Mesendoderm (in vitro differentiated cells): ENCODE measurements around the gene DAPK1.
A peak's percentile ranks its signal among the peaks of the same experiment; 100 is the strongest.

ENCODE experiments used
- DNase-seq: peaks from one replicate; pipeline ENCODE4 v3.0.0; 2013
- H2AK5ac ChIP-seq: 2 replicates; pipeline ENCODE4 v1.6.1; 2013; ENCODE audit warnings: low read length, inconsistent platforms
- H2BK120ac ChIP-seq: 2 replicates; pipeline ENCODE4 v1.6.1; 2013; ENCODE audit warnings: low read depth, mild to moderate bottlenecking, low read length, moderate library complexity, mixed read lengths
- H2BK15ac ChIP-seq: replicated peaks from 2 replicates; pipeline ENCODE4 v1.6.1; 2013; ENCODE audit warnings: low read depth, mild to moderate bottlenecking, moderate library complexity
- H2BK5ac ChIP-seq: 2 replicates; pipeline ENCODE4 v1.6.1; 2013; ENCODE audit warnings: low read length, inconsistent platforms
- H3K18ac ChIP-seq: 2 replicates; pipeline ENCODE4 v1.6.1; 2013; ENCODE audit warnings: mild to moderate bottlenecking, low read length, mixed read lengths
- H3K23ac ChIP-seq: one replicate; pipeline ENCODE4 v1.6.1; 2013; ENCODE audit warnings: low read length
- H3K27ac ChIP-seq: 2 replicates; pipeline ENCODE4 v1.5.1; 2013; ENCODE audit warnings: low read depth, mild to moderate bottlenecking, inconsistent platforms, low read length, moderate library complexity
- H3K27me3 ChIP-seq: 2 replicates; pipeline ENCODE4 v1.6.1; 2013; ENCODE audit warnings: low read length, control low read depth, mild to moderate bottlenecking, inconsistent platforms; ENCODE audit not compliant: insufficient read depth, poor library complexity
- H3K36me3 ChIP-seq: 2 replicates; pipeline ENCODE4 v1.6.1; 2013; ENCODE audit warnings: low read length, inconsistent platforms; ENCODE audit not compliant: control insufficient read depth, insufficient read depth
- H3K4ac ChIP-seq: one replicate; pipeline ENCODE4 v1.6.1; 2013; ENCODE audit warnings: low read depth, mild to moderate bottlenecking, low read length, moderate library complexity
- H3K4me1 ChIP-seq: 2 replicates; pipeline ENCODE4 v1.6.1; 2013; ENCODE audit warnings: low read depth, low read length, inconsistent platforms; ENCODE audit not compliant: control insufficient read depth
- H3K4me2 ChIP-seq: 2 replicates; pipeline ENCODE4 v1.6.1; 2013; ENCODE audit warnings: low read length
- H3K4me3 ChIP-seq: 2 replicates; pipeline ENCODE4 v1.5.1; 2013; ENCODE audit warnings: mild to moderate bottlenecking, low read length
- H3K56ac ChIP-seq: one replicate; pipeline ENCODE4 v1.6.1; 2013; ENCODE audit warnings: low read length
- H3K79me1 ChIP-seq: 2 replicates; pipeline ENCODE4 v1.6.1; 2013; ENCODE audit warnings: low read length, inconsistent platforms
- H3K79me2 ChIP-seq: 2 replicates; pipeline ENCODE4 v1.6.1; 2013; ENCODE audit warnings: mild to moderate bottlenecking, low read length; ENCODE audit not compliant: control insufficient read depth, insufficient read depth
- H3K9ac ChIP-seq: 2 replicates; pipeline ENCODE4 v1.6.1; 2013; ENCODE audit warnings: low read length, inconsistent platforms
- H4K5ac ChIP-seq: one replicate; pipeline ENCODE4 v1.6.1; 2013; ENCODE audit warnings: low read length
- H4K8ac ChIP-seq: one replicate; pipeline ENCODE4 v1.6.1; 2013; ENCODE audit warnings: low read depth, mild to moderate bottlenecking, control low read depth, low read length, moderate library complexity
- WGBS: extraction: QIAGEN DNeasy Blood & Tissue Kit; methylation state at CpG from one replicate; pipeline ENCODE4 v1.1.7; 2013; ENCODE audit warnings: low lambda C conversion rate, missing lambda C conversion rate; ENCODE audit not compliant: insufficient coverage; ENCODE audit errors: extremely low coverage; 5-methylcytosine and 5-hydroxymethylcytosine counted together

The DAPK1 gene

DNA sequence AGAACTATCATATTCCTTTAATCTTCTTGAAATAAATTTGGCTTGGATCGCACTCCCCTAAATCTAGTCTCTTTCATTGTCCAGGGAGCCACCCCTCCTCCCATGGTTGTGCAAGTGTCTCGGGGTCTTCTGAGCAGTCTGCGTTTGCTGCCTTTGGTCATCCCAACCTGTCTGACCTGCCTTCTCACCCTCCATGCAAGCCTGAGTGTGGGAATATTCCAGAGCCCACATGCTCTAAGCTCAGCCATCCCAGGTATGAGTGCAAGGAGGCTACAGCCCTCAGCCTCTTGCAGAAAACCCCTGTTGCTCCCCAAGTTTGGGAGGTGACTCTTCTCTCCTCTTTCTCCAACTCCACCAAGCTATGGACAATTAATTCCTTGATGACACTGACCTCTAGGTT, 220.6 kb downstream of the DAPK1 start:
- H3K9ac ChIP-seq: no peak overlapping the region
- H4K5ac ChIP-seq: no peak overlapping the region
- DNase-seq: no peak
- no peak overlapping the region for H2BK5ac ChIP-seq
- H4K8ac ChIP-seq: no peak overlapping the region
- H3K18ac ChIP-seq: no peak overlapping the region
- H2BK120ac ChIP-seq: no peak overlapping the region
- no peak overlapping the region for H3K56ac ChIP-seq
- H2BK15ac ChIP-seq: no peak overlapping the region
- H3K4ac ChIP-seq: no peak overlapping the region
- no peak overlapping the region for H2AK5ac ChIP-seq
- H3K36me3 ChIP-seq: no peaks in the 10 kb centered on the region
- no peak overlapping the region for H3K27ac ChIP-seq
- no peaks in the 10 kb centered on the region for H3K79me2 ChIP-seq
- H3K23ac ChIP-seq: no peak overlapping the region
- no peaks in the 10 kb centered on the region for H3K4me1 ChIP-seq
- no CpG with 5 or more reads among the region's 3 CpGs for WGBS
- no peak overlapping the region for H3K4me3 ChIP-seq
- H3K27me3 ChIP-seq: no peaks in the 10 kb centered on the region
- H3K4me2 ChIP-seq: no peak overlapping the region
- H3K79me1 ChIP-seq: no peaks in the 10 kb centered on the region

DNA sequence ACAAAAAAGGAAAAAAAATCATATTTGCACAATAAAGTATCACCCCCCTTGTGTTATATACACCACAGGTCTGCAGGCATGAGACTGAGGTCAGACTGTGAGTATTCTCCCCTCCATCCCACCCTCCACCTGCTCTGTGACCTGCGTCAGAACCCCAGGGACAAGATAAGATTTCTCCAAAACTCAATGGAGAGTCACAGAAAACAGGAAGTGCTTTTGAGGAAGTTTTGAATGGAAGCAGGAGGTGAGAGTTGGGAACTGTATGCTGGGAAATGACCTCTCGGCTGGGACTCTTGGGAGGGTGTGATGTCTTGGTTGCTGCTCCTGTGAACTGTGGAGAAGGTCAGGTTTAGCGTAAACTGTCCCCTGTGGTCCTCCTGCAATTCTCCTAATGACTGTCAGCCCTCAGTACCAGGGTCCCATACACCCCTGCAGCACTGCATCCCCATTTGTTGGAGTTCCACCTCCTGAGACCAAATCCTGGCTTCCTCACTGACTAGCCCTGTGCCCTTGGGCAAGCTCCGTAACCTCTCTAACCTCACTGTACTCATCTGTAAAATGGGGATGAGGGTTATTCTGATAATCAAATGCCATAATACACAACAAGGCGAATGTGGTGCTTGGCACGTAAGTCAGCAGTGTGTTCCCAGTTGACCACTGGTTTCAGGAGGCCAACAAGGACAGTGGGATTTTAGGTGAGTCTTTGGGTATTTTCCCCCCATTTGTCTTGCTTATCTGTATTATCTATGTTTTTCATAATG, 221.4 kb downstream of the DAPK1 start:
- Histone ChIP-seq H3K79me1 (no peaks in the 10 kb centered on the region), H3K36me3 (no peaks in the 10 kb centered on the region), H3K4me3 (no peak overlapping the region), H3K4ac (no peak overlapping the region), H3K4me2 (no peak overlapping the region), H3K27me3 (no peaks in the 10 kb centered on the region), H3K27ac (no peak overlapping the region), H2BK15ac (no peak overlapping the region), H2AK5ac (no peak overlapping the region), H4K5ac (no peak overlapping the region), H3K4me1 (no peaks in the 10 kb centered on the region), H3K18ac (no peak overlapping the region), H3K56ac (no peak overlapping the region), H3K9ac (no peak overlapping the region), H3K23ac (no peak overlapping the region), H2BK5ac (no peak overlapping the region), H3K79me2 (no peaks in the 10 kb centered on the region), H4K8ac (no peak overlapping the region), H2BK120ac (no peak overlapping the region)
- DNase-seq: no peak
- WGBS: no CpG with 5 or more reads among the region's 6 CpGs

DNA sequence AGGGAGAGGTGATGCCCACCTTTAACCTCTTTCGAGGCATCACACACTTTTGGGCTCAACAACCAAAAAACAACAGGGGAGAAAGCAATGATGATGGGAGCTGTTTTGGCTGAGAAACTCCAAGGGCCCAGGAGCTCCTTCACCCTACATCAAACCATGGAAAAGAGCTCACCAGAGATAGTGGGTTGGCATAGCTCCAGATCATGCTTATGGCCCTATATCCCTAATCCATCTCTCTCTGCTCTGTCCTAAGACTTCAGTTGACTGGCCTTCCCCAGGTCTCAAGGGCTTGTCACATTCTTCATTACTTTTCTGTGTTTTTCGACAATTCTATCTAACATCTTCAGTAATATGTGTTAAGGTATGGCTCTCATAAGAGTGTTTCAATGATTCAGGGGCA, 222.5 kb downstream of the DAPK1 start:
- Histone ChIP-seq H3K4ac (no peak overlapping the region), H4K8ac (no peak overlapping the region), H3K4me2 (no peak overlapping the region), H3K18ac (no peak overlapping the region), H2BK120ac (no peak overlapping the region), H3K79me2 (no peaks in the 10 kb centered on the region), H3K36me3 (no peaks in the 10 kb centered on the region), H3K4me3 (no peak overlapping the region), H3K56ac (no peak overlapping the region), H3K23ac (no peak overlapping the region), H2BK15ac (no peak overlapping the region), H3K27me3 (no peaks in the 10 kb centered on the region), H3K4me1 (no peaks in the 10 kb centered on the region), H3K9ac (no peak overlapping the region), H3K27ac (no peak overlapping the region), H3K79me1 (no peaks in the 10 kb centered on the region), H2BK5ac (no peak overlapping the region), H2AK5ac (no peak overlapping the region), H4K5ac (no peak overlapping the region)
- no peak for DNase-seq
- no CpG with 5 or more reads among the region's 2 CpGs for WGBS

DNA sequence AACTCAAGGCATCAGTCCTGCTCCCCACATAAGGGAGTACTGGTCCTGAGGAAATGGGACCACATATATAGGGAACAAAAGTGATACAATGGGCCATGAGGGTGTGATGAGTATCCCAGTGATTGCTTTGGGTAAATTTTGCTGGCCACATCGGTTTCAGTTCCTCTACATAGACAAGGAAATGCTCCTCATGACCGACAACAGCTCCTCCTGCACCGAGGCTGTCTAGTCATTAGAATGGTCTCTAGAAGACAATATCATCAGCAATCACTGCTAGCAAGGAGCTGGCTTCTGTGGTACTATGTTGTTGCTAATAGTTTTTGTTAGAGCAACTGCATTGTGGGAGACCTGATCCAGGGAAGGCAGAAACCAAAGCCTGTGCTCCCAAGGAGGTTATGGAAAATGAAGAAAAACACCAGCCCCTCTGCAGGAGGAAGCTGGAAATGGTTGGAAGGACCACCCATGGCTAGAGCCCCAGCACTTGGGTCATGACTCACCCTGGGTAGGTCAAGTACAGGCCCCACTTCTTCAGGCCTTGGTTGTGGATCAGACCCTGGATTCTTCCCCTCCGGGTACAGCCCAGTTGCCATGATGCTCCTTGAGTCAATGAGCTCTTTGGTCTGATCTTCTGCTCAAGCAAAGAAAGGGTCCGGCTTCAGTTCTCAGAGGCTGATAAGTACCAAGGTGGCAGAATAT, 224.9 kb downstream of the DAPK1 start:
- Histone ChIP-seq H2BK5ac (no peak overlapping the region), H4K5ac (no peak overlapping the region), H3K27me3 (no peaks in the 10 kb centered on the region), H3K23ac (no peak overlapping the region), H2AK5ac (no peak overlapping the region), H3K4me2 (no peak overlapping the region), H3K9ac (no peak overlapping the region), H4K8ac (no peak overlapping the region), H3K79me1 (no peaks in the 10 kb centered on the region), H3K4me3 (no peak overlapping the region), H3K4ac (no peak overlapping the region), H2BK120ac (no peak overlapping the region), H3K36me3 (no peaks in the 10 kb centered on the region), H3K56ac (no peak overlapping the region), H3K4me1 (no peaks in the 10 kb centered on the region), H3K18ac (no peak overlapping the region), H2BK15ac (no peak overlapping the region), H3K27ac (no peak overlapping the region), H3K79me2 (no peaks in the 10 kb centered on the region)
- DNase-seq: no peak
- WGBS: no CpG with 5 or more reads among the region's 5 CpGs

DNA sequence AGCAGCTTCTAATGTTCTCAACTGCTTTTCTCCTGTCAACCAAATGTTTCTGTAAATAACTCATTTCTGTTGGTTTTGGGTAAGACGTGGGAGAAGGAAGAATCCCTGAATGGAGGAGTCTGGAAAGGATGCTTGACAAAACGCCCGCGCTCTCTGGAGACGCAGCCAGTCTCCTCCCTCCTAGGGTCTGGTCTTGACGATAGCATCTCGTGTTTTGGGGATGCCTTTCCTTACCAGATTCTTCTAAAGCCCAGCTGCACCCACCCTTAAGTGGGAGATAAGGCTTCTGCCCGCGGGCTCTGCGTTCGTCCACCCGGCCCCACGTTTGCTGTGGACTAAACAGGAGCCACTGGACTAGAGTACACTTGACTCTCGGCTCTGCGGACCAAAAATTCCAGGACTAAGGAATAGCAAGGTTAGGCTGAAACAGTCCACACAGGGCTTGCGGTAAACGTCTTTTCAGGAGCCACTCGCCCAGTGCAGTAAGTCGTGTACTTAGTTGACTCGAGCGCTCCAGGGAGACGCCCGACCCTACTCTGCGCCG, 227.8 kb downstream of the DAPK1 start:
- Histone ChIP-seq H3K9ac (peak overlapping the region; percentile 86), H2BK15ac (no peak overlapping the region), H3K79me2 (no peaks in the 10 kb centered on the region), H3K56ac (peak overlapping the region; percentile 73), H3K18ac (no peak overlapping the region), H2BK120ac (no peak overlapping the region), H3K4ac (no peak overlapping the region), H3K79me1 (no peaks in the 10 kb centered on the region), H3K23ac (no peak overlapping the region), H3K36me3 (no peaks in the 10 kb centered on the region), H3K27me3 (no peaks in the 10 kb centered on the region), H4K5ac (no peak overlapping the region), H2BK5ac (no peak overlapping the region), H3K4me1 (no peaks in the 10 kb centered on the region), H3K27ac (no peak overlapping the region), H3K4me3 (peak overlapping the region; percentile 33), H3K4me2 (peak overlapping the region; percentile 93), H4K8ac (no peak overlapping the region), H2AK5ac (no peak overlapping the region)
- peak; percentile 56 for DNase-seq
- WGBS: no CpG with 5 or more reads among the region's 25 CpGs
